Ramos (cell line): ENCODE measurements around the gene RRP1.
"Not testable (repeated sequence)": the region's sequence is repeated elsewhere in the genome, so short reads cannot be mapped to it uniquely, and the experiment has no call there.

Experiments
- in situ Hi-C: fragments of 300-500 bp; cut with MboI; formaldehyde crosslinking; loops from one replicate; pipeline ENCODE4 v1.14.3; 2022; ENCODE audit warnings: low sequenced_read_pairs; ENCODE audit not compliant: unreplicated experiment

RRP1 gene

GRCh38 chr21:43827015-43827611 is 37.7 kb downstream of the RRP1 start:
- in situ Hi-C loops = no loop called here

- in situ Hi-C loops = no loop called here
Observed at GRCh38 chr21:43829161-43829560, 39.8 kb downstream of the RRP1 start.

- in situ Hi-C loops = no loop called here
Observed at GRCh38 chr21:43829575-43830119, 40.3 kb downstream of the RRP1 start.

- in situ Hi-C loops = no loop called here
Observed at GRCh38 chr21:43832158-43832550, 42.8 kb downstream of the RRP1 start.

GRCh38 chr21:43832648-43833047 is 43.3 kb downstream of the RRP1 start:
- in situ Hi-C loops = no loop called here

- in situ Hi-C loops = no loop called here
Observed at GRCh38 chr21:43834146-43834905, 44.9 kb downstream of the RRP1 start.

GRCh38 chr21:43835050-43835449 is 45.7 kb downstream of the RRP1 start:
- in situ Hi-C loops = no loop called here

- in situ Hi-C loops = no loop called here
Observed at GRCh38 chr21:43835861-43836260, 46.5 kb downstream of the RRP1 start.

GRCh38 chr21:43836616-43837015 is 47.2 kb downstream of the RRP1 start:
- in situ Hi-C loops = no loop called here

GRCh38 chr21:43840259-43840658 is 50.9 kb downstream of the RRP1 start:
- in situ Hi-C loops = no loop called here

GRCh38 chr21:43842742-43843141 is 53.4 kb downstream of the RRP1 start:
- in situ Hi-C loops = no loop called here

GRCh38 chr21:43844906-43845305 is 55.5 kb downstream of the RRP1 start:
- in situ Hi-C loops = not testable (repeated sequence)

- in situ Hi-C loops = no loop called here
Observed at GRCh38 chr21:43845386-43845785, 56.0 kb downstream of the RRP1 start.

- in situ Hi-C loops = no loop called here
Observed at GRCh38 chr21:43846430-43846829, 57.1 kb downstream of the RRP1 start.

- in situ Hi-C loops = no loop called here
Observed at GRCh38 chr21:43847301-43847700, 57.9 kb downstream of the RRP1 start.

- in situ Hi-C loops = no loop called here
Observed at GRCh38 chr21:43848771-43849170, 59.4 kb downstream of the RRP1 start.

GRCh38 chr21:43849532-43850299 is 60.3 kb downstream of the RRP1 start:
- in situ Hi-C loops = loop anchor here (25.0 kb wide), 1 partner anchor 1263 kb away; no protein-coding TSS in a partner anchor

- in situ Hi-C loops = loop anchor here (25.0 kb wide), 1 partner anchor 1261 kb away; no protein-coding TSS in a partner anchor
Observed at GRCh38 chr21:43850728-43851295, 61.4 kb downstream of the RRP1 start.

GRCh38 chr21:43851593-43851992 is 62.2 kb downstream of the RRP1 start:
- in situ Hi-C loops = loop anchor here (25.0 kb wide), 1 partner anchor 1261 kb away; no protein-coding TSS in a partner anchor
